COLO829 (cell line): ENCODE results near the gene CAPN7.

ENCODE experiments used
- DNase-seq: peaks from one replicate; pipeline ENCODE4 v3.0.0; 2012; ENCODE audit warnings: low spot score

CAPN7 gene

DNA sequence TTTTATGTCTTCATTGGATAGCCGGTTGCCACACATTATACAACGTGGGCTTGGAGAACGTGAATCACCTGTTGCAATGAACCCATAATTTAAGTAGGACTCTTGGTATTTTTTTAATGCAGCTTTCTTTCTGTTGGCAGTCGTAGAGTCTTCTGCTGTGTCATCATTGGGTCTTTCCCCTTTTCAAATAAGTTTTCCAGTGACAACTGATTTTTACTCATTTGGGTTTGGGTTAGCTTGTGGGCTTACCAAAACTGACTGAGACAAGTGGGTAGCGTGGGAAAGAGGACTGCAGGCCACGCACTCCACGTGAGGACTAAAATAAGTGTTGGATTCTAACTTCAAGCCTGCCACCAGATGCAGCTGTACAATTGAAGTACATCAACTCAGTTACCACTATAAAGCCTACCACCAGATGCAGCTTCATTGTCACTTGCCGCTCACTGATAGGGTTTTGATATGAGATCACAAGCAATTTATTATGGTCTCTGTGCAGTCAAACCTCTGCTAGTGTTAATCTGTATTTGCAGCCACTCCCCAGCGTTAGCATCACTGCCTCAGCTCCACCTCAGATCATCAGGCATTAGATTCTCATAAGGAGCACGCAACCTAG is 6.4 kb upstream of the CAPN7 start:
- no peak for DNase-seq

DNA sequence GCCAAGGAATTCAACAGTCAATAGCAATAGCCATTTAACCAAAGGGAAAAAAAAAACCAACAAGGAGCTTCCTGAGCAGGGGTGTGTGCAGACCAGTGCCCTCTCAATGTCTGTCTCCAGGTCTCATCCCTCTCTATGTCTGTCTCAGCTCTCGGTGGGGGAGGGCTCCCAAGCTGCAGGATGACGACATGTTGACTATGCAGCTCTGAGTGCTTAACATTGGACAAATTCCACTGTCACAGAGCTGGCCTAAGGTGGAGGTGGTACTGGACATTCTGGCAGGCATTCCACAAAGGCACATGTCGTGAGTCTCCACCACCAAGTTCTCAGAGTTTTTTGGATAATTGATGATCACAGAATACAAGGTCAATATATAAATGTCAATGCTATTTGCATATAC is 2.0 kb upstream of the CAPN7 start:
- DNase-seq = no peak

DNA sequence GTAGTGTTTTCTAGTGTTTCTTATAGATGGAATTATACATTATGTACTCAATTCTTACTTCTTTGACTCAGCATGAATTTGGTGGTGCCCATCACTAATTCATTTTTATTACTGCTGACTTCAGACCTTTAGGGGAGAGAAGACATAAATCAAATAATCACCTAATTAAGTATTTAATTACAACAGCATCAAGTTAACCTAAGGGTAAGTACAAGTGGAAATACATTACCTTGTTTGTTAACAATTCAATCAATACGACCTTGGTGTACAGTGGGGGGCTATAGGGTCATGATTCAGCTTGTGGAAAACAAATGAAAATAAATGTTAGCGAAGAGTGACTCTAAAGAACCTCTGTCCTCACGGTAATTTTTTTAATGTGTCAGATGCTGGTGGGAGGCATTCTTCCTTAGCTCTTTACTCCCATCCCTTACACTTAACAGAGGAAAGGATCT is 538 bp upstream of the CAPN7 start:
- no peak for DNase-seq

DNA sequence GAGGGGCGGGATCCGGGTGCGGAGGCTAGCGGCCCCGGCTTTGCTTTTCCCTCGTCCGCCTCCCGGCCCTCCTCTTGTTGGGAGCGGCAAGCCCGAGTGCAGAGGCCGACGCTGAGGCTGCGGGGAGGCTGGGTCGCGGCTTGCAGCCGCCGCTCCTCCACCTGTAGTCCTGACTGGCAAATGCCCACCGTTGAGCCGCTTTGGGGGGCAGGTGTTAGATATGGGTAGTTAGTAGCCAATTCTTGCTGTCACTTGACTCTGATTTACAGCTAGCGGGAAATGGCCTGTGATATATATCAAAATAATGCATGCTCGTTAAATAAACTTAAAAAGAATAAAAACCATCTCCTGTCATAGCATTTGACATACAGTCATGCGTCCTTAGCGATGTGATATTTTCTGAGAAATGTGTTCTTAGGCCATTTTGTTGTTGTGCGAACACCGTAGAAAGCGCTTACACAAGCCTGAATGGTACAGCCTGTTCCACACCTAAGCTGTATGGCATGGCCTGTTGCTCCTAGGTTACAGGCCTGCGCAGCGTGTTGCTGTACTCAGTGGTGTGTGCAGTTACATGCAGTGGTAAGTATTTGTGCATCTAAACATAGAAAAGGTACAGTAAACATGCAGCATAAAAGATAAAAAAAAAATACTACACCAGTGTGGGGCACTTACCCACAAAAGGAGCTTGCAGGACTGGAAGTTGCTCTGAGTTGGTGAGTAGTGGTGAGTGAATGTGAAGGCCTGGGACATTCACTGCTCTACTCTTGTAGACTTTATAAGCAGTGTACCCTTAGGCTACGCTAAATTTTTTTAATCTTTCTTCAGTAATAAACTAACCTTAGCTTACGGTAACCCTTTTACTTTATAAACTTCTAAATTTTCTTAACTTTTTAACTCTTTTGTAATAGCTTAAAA is 873 bp downstream of the CAPN7 start:
- DNase-seq = no peak

DNA sequence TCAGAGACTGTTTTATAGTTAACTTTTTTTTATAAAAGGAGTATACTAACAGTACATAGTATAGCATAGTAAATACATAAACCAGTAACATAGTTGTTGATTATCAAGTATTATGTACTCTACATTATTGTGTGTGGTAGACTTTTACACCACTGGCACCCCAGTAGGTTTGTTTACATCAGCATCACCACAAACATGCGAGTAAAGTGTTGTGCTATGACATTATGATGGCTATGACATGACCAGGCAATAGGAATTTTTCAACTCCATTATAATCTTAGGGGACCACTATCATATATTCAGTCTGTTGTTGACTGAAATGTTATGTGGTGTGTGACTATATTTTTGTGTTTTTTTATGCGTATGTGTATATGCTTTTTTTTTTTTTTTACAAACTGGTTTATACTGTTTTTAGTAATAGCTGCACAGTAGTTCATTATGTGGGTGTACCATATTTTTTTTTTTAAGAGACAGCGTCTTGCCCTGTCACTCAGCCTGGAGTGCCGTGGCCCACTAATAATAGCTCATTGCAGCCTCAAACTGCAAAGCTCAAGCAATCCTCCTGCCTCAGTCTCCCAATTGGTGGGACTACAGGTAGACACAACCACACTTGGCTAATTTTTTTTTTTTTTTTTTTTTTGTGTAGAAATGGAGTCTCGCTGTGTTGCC is 1.9 kb downstream of the CAPN7 start:
- DNase-seq = no peak

DNA sequence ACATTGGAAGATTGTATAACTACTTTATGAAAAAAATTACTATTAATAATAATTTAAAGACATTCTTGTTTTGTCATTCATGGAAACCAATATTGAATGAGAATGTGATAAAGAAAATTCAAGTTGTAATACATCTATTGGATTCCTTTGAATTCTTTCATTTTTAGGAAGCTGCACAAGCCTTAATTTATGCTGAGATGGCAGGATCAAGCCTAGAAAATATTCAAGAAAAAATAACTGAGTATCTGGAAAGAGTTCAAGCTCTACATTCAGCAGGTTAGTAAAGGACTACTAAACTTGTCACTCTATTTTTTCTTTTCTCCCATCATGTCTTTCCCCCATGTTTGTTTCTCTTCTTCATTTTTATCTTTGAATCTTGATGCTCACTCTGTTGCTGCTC is 5.9 kb downstream of the CAPN7 start:
- DNase-seq = no peak

DNA sequence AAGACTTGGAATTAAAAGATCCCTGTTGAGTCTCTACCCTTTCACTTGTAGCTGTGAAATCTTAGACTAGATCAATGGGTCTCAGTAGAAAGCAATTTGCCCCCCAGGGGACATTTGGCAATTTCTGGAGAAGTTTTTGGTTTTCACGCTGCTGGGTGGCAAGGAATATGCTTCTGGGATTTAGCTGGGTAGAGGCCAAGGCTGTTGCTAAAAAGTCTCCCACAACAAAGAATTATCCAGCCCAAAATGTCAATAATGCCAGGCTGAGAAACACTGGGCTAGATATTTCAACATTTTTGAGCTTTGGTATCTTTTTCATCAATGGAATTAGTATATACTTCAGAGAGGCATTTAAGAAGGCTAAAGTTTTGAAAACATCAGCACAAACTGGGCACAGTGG is 8.7 kb downstream of the CAPN7 start:
- DNase-seq = no peak

DNA sequence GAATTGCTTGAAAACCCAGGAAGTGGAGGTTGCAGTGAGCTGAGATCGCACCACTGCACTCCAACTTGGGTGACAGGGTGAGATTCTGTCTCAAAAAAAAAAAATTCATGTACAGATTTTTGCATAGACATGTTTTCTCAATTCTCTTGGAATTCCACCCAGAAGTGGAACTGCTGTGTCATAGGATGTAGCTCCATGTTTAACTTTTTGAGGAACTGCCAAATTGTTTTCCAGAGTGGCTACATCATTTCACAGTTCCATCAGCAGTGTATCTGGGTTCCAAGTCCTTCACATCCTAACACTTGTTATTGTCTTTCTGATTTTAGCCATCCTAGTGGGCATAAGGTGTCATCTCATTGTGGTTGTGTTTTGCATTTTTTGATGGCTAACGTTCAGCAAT is 9.9 kb downstream of the CAPN7 start:
- no peak for DNase-seq

DNA sequence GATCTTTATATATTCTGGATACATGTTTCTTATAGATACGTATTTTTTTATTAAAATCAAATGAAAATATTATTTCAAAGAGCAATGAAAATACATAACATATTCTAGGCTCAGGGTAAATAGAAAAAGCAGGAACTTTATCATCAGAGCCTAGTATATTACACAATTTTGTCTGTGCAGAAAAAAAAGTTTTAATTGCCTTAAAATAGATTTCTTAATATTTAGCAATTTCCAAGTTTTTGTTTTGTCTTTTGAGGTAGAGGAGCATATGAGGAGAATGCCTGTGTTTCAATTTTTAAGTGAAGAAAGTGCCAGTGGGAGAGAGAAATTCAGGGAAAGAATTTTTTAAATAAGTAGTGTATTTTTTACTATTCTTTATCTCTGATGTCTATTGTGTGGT is 10.5 kb downstream of the CAPN7 start:
- no peak for DNase-seq

DNA sequence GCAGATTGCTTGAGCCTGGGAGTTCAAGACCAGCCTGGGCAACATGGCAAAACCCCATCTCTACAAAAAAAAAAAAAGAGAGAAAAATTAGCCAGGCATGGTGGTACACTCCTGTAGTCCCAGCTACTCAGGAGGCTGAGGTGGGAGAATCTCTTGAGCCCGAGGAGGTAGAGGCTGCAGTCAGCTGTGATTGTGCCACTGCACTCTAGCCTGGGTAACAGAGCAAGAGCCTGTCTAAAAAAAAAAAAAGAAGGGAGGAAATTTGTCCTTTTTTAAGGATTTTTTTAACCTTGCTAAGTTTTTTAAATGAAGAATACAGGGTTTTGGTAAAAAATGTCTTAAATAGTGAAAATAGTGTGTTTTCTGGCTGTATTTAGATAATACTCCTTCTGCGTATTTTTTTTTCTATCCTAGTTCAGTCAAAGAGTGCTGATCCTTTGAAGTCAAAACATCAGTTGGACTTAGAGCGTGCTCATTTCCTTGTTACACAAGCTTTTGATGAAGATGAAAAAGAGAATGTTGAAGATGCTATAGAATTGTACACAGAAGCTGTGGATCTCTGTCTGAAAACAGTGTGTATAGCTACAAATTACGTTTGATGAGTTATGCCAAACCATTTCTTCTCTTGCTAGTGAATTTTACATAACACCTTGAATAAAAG is 11.1 kb downstream of the CAPN7 start:
- DNase-seq = no peak

DNA sequence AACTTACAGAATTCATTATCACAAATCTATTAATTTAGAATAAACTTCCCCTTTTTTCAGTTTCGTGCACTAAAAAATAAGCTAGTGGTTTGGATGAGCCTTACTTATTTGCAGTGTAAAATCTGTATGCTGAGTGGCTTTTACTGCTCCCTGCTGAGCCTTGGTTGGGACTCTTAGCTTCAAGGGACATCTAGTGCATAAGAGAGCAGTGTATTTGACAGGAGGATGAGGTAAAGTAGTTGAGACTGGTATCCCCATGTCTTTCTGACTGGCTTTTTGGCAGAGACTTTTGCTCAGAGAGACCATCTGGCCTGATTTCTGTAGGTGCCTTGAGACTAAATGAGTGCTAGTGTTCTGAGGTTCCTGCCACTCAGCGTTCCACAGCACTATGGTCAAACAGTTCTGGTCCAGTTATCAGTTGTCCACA is 11.8 kb downstream of the CAPN7 start:
- no peak for DNase-seq

DNA sequence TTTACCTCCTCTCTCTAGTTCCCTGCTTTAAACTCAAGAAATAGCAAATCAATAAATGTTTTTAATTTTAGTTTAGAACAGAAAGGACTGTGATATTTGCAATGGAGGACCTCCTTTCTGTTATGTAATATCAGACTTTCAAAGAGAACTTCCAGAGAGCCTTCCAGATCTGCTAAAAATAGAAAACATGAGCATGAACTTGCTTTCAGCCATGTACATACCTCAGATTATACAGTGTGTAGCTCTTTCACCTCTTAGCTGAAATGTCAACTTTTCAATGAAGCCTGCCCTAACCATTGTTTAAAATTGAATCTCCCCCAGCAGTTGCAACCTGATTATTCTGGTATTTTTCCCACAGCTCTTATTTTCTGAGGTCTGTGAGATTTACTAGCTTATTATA is 12.6 kb downstream of the CAPN7 start:
- no peak for DNase-seq

DNA sequence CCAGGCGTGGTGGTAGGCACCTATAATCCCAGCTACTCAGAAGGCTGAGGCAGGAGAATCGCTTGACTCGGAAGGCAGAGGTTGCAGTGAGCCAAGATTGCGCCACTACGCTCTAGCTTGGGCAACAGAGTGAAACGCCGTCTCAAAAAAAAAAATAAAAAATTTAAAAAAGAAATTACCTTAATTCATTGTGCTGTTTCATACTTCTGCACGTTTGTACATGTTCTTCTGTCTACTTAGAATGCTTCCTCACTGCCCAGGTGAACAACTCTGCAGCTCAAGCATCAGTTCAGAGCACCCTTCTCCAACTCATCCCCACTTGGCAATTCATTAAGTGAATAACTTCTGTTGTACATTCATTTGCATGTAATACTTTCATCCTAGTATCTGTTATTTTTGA is 14.0 kb downstream of the CAPN7 start:
- no peak for DNase-seq

DNA sequence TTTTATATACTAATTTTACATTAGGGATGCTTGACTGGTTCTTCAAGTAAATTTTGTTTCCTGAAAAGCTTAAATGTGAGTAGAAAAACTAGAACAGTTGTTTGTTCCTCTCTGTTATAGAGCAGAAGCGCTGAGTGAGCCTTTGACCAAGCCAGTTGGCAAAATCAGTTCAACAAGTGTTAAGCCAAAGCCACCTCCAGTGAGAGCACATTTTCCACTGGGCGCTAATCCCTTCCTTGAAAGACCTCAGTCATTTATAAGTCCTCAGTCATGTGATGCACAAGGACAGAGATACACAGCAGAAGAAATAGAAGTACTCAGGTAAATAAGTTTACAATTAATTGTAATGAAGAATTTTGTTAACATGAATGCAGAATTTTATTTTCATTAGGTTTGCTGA is 14.6 kb downstream of the CAPN7 start:
- no peak for DNase-seq

DNA sequence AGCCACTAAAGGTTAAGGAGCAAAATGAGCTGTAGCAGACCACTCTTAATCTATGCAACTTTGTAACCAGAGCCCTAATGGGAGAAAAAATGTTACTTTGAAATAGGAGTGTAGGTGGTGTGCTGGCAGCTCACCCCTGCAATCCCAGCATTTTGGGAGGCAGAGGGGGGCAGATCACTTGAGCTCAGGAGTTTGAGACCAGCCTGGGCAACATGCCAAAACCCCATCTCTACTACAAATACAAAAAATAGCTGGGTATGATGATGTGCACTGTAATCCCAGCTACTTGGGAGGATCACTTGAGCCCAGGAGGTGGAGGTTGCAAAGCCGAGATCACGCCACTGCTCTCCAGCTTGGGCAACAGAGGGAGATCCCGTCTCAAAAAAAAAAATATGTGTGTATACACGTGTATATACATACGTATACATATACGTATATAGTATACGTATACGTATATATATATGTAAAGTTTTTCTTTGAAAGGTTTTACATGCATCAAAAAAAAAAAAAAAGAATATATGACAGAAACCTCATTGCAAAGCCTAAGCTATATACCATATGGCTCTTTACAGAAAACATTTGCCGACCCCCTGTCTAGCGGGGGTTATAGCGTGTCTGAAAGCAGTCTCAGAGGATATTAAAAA is 15.7 kb downstream of the CAPN7 start:
- no peak for DNase-seq

DNA sequence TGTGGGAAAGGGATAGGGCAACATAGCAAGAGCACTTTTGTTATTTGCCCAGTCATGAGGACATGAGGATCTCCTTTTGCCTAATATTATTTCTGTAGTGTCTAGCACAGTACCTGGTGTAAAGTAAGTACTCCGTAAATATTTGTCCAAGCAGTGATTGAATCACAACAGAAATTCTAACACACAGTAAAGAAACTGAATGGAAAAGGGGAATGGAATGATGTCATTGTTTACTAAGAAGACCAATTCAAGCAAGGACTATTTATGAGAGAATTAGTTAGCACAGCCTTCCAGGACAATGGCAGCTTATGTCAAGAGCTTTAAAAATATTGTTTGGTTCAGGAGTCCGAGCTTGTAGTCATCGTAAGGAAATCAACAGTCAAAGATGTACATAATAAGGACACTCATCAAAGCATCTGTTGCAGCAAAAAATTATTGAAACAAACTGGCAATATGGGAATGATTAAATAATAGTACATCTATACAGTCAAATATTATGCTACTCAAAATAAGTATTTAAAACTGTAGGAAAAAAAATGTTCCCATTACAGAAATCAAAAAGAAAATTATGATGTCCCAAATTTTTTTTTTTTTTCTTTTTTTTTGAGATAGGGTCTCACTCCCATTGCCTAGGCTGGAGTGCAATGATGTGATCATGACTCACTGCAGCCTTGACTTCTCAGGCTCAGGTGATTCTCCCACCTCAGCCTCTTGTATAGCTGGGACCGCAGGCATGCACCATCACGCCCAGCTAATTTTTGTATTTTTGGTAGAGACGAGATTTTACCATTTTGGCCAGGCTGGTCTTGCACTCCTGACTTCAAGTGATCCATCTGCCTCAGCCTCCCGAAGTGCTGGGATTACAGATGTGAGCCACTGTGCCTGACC is 17.9 kb downstream of the CAPN7 start:
- no peak for DNase-seq

DNA sequence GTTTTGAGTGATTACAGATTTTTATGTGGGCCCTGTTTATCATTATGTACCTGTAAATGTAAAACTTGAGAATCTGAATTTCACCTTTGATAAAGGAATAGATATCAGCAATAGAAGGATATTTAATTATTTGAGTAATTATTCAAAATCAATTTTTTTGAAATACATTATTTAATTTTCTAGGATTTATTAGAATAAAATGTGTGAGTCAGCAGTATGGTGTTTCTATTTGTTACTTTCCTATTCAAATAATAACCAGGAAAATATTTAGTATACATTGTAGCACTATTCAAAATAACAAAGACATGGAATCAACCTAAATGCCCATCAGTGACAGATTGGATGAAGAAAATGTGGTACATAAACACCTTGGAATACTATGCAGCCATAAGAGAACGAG is 22.1 kb downstream of the CAPN7 start:
- no peak for DNase-seq

DNA sequence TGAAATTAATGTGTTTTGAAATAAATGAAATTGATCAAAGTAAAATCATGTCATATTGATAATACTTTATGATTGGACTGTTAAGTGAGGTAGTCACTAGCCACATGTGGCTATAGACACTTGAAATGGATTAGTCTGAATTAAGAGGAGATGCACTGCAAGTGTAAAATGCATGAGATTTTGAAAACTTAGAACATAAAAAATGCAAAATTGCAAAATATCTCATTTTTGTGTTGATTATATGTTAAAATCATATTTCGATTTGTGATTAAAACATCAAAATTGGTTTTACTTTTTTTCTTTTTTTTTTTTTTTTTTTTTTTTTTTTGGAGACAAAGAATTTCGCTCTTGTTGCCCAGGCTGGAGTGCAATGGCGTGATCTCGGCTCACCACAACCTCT is 23.2 kb downstream of the CAPN7 start:
- no peak for DNase-seq

DNA sequence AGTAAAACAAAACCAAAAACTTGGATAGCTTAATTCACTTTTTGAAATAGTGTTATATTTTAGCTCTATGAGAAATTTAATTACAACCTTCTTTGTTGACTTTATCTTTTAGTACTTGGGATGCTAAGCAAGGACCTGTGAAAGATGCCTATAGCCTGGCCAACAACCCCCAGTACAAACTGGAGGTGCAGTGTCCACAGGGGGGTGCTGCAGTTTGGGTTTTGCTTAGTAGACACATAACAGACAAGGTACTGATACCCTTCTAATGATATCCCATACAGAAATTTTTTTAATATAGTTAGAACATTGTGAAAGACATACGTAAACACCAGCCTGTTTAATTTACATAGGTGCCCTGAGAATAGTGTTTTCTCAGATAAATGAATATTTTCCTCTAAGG is 35.3 kb downstream of the CAPN7 start:
- DNase-seq = no peak

DNA sequence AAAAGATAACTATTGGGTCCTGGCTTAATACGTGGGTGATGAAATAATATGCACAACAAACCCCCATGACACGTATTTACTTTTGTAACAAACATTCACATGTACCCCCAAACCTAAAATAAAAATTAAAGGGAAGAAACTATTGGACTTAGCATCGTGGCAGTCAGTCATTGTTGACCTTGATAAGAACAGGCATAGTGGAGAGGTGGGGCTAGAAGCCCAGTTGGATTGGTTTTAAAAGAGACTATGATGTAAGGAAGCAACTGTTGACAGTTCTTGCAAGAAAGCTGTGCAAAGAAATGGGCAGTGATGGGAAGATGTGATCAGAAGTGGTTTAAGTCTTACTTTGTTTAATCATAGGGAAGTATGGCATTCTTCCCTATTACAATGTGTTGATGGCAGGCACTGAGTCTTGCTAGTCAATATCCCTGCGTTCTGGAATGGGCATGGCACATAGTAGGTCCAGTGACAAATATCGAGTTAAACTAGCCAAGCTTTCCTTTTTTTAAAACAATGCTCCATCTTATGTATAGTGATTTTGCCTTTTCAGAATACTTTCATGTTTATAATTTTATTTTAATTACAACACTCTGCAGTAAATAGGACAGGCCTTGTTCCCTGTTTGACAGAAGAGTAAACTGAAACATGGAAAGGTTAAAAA is 37.9 kb downstream of the CAPN7 start:
- DNase-seq = no peak

DNA sequence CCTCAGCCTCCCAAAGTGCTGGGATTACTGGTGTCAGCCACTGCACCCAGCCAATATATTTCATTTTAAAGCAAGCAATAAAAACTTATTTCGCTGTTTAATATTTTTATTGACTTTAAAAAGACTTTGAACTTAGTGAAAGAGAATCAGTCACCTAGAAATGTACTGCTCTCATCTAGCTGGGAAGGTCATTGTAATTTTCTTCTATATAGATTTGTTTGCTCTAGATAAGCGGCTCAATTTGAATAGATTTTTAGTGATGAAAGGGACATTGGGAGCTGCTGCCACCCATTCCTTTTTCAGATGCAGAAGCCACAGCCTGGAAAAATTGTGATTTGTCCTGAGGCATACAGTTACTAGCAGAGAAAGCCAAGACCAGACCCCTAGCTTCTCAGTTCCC is 40.1 kb downstream of the CAPN7 start:
- no peak for DNase-seq
